PFSK-1 (cell line): ENCODE measurements around the gene TSPAN18.

Experiments used
- FOXP2 ChIP-seq: optimal IDR thresholded peaks from 2 replicates; pipeline ENCODE3; 2011; ENCODE audit warnings: borderline replicate concordance, control low read depth, inconsistent platforms; ENCODE audit not compliant: insufficient read depth; ENCODE audit errors: extremely low read length, extremely low read depth
- POLR2AphosphoS5 ChIP-seq: IDR thresholded peaks from 2 replicates; pipeline ENCODE4 v1.6.1; 2012; ENCODE audit warnings: low read depth, mild to moderate bottlenecking, control low read depth, low read length, moderate library complexity
- SIN3A ChIP-seq: IDR thresholded peaks from 2 replicates; pipeline ENCODE4 v1.6.1; 2012; ENCODE audit warnings: mild to moderate bottlenecking, low read length, moderate library complexity, borderline replicate concordance; ENCODE audit not compliant: insufficient read depth
- TAF1 ChIP-seq: IDR thresholded peaks from 2 replicates; pipeline ENCODE4 v1.6.1; 2012; ENCODE audit warnings: low read length, control low read depth, borderline replicate concordance; ENCODE audit not compliant: insufficient read depth
- TF ChIP-seq, protein P1 (sequence below), 2 experiments: IDR thresholded peaks; 2 replicates each; pipeline versions ENCODE4 v1.6.1 to v1.8.0; 2011 to 2012; ENCODE audit warnings: low read depth in 2 of 2, low read length in 2 of 2, control low read depth in 1 of 2, inconsistent platforms in 1 of 2, mild to moderate bottlenecking in 1 of 2, moderate library complexity in 1 of 2; ENCODE audit not compliant: insufficient read depth in 1 of 2

The TSPAN18 gene

DNA sequence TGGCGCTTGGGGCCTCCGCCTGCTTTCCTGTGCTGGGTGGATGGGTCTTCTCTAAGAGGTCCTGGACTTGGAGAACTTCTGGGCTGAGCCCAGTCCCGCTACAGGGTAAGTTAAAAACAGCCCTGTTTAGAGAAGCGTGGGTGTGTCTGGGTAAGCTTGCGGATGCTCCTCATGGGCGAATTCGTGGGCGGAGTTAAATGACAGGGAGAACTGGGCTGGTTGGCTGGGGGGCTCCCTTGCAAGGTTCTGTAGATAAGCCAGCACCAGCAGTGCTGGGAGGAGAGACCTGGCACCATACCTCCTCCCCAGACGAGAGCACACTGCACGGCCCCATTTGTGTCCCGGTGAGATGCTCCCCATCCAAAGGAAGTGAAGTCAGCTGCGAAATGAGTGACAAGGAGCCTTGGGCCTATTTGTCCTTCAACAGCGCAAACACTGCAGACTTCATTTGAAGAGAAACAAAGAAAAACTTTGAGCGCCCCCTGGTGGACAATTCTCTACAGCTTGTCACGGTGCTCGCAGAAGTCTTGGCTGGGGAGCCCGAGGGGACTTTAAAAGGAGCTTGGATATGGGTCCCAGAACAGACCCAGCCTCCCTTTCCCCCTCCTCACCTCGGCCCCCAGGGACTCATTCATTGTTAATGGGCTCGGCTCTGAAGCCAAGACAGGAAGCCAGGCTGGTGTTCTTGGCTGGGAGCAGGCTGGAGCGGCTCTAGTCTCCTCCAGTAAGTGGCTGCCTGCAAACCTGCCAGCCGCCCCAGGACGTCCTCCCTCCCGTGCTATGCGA is 184.5 kb downstream of the TSPAN18 start:
- TF ChIP-seq, protein P1, sequence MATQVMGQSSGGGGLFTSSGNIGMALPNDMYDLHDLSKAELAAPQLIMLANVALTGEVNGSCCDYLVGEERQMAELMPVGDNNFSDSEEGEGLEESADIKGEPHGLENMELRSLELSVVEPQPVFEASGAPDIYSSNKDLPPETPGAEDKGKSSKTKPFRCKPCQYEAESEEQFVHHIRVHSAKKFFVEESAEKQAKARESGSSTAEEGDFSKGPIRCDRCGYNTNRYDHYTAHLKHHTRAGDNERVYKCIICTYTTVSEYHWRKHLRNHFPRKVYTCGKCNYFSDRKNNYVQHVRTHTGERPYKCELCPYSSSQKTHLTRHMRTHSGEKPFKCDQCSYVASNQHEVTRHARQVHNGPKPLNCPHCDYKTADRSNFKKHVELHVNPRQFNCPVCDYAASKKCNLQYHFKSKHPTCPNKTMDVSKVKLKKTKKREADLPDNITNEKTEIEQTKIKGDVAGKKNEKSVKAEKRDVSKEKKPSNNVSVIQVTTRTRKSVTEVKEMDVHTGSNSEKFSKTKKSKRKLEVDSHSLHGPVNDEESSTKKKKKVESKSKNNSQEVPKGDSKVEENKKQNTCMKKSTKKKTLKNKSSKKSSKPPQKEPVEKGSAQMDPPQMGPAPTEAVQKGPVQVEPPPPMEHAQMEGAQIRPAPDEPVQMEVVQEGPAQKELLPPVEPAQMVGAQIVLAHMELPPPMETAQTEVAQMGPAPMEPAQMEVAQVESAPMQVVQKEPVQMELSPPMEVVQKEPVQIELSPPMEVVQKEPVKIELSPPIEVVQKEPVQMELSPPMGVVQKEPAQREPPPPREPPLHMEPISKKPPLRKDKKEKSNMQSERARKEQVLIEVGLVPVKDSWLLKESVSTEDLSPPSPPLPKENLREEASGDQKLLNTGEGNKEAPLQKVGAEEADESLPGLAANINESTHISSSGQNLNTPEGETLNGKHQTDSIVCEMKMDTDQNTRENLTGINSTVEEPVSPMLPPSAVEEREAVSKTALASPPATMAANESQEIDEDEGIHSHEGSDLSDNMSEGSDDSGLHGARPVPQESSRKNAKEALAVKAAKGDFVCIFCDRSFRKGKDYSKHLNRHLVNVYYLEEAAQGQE (IDR thresholded peaks at IDR 0.05; ENCODE audit: insufficient read depth in 1 of 2, low read depth in 2 of 2, low read length in 2 of 2): no peak

DNA sequence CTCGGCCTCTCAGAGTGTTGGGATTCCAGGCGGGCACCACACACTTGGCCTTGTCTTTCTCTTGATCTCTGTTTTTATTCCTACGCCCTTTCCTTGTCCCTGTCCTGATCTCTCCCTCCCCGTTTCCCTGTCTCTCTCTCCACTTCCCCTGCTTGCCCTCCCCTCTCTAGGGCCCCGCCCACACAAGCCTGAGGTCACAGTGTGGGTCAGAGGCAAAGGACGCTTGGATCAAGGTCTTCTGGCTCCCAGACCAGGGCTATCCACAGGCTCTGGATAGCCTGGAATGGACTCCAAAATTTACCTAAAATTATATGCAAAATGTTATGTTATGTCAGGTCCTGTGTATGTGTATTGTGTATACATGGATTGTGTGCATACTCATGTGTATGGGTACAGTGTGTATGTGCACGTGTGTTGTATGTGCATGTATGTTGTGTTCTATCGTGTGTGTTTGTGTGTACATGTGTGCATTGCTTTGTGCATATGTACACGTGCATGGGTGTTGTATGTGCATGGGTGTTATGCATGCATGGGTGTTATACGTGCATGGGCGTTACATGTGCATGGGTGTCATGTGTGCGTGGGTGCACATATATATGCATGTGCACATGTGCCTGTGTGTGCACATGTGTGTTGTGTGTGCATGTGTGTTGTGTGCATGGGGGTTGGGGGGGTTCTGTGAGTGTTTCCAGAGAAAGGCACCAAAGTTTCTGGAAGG is 185.7 kb downstream of the TSPAN18 start:
- no peak for TF ChIP-seq FOXP2
- TF ChIP-seq POLR2AphosphoS5: no peak
- TF ChIP-seq SIN3A: no peak
- no peak for TF ChIP-seq TAF1
- TF ChIP-seq, protein P1 (IDR thresholded peaks at IDR 0.05; ENCODE audit: insufficient read depth in 1 of 2, low read depth in 2 of 2, low read length in 2 of 2): no peak

- no peak for TF ChIP-seq POLR2AphosphoS5
- no peak for TF ChIP-seq FOXP2
- TF ChIP-seq, protein P1 (IDR thresholded peaks at IDR 0.05; ENCODE audit: insufficient read depth in 1 of 2, low read depth in 2 of 2, low read length in 2 of 2): no peak
- TF ChIP-seq TAF1: no peak
- no peak for TF ChIP-seq SIN3A
These were observed 186.7 kb downstream of the TSPAN18 start for GRCh38 chr11:44913502-44913901.

- TF ChIP-seq, protein P1 (IDR thresholded peaks at IDR 0.05; ENCODE audit: insufficient read depth in 1 of 2, low read depth in 2 of 2, low read length in 2 of 2): no peak
- TF ChIP-seq SIN3A (no peak), POLR2AphosphoS5 (no peak), TAF1 (no peak), FOXP2 (no peak)
These were observed 187.3 kb downstream of the TSPAN18 start for GRCh38 chr11:44914105-44914504.
